ENCODE measurements around the gene KLHL36. TPM values are rescaled to one million over a fixed set of nuclear protein-coding genes. Genes with fewer than 3 reads are reported as not detected.
A peak's percentile ranks its signal among the peaks of the same experiment; 100 is the strongest.

KLHL36 gene
- total RNA-seq, 1 experiment from 2014 or later, result 56.1 TPM

- TF ChIP-seq TEAD1 (CRISPR knock-in tag; IDR thresholded peaks at IDR 0.05) (no peak), ELF4 (CRISPR knock-in tag; IDR thresholded peaks at IDR 0.05; ENCODE audit: low read depth) (no peak), SMAD4 (CRISPR knock-in tag; IDR thresholded peaks at IDR 0.05) (no peak), MAX (CRISPR knock-in tag; IDR thresholded peaks at IDR 0.05) (no peak), USF2 (CRISPR knock-in tag; IDR thresholded peaks at IDR 0.05) (0 out of 2 replicates have a peak, but pooled peaks have one; percentile 24), RELA (CRISPR knock-in tag; IDR thresholded peaks at IDR 0.05; ENCODE audit: borderline replicate concordance) (no peak), NFYB (CRISPR knock-in tag; conservative IDR thresholded peaks at IDR 0.05; ENCODE audit: low read depth) (peak; percentile 54), FOXK1 (CRISPR knock-in tag; IDR thresholded peaks at IDR 0.05) (no peak), E2F4 (CRISPR knock-in tag; IDR thresholded peaks at IDR 0.05; ENCODE audit: borderline replicate concordance, low read depth) (no peak)
Measured at GRCh38 chr16:84686707-84687298, 38.5 kb downstream of the KLHL36 start (continued).

GRCh38 chr16:84687715-84688114, 39.4 kb downstream of the KLHL36 start:
- H3K36me3 Mint-ChIP-seq, result peaks cover 4% of the 10 kb centered on the region; the same call in 1 of the 2 replicates
- H3K27ac Mint-ChIP-seq, result no peak overlapping the region
- peaks cover 21% of the 10 kb centered on the region for H3K4me1 Mint-ChIP-seq
- ATAC-seq, result no peak
- H3K4me3 Mint-ChIP-seq, result no peak overlapping the region
- POLR2A ChIA-PET, result no interaction called here
- peaks cover 24% of the 10 kb centered on the region for H3K9me3 Mint-ChIP-seq
- peaks cover 3% of the 10 kb centered on the region; the same call in 1 of the 2 replicates for H3K27me3 Mint-ChIP-seq (ENCODE audit: low read depth)
- DNase-seq (ENCODE audit: low spot score), result no peak
- CTCF ChIA-PET, result interaction anchor here (0.5 to 2.0 kb wide), 3 partner anchors 16 to 58 kb away, joined by 3 to 6 read pairs (median 5); no protein-coding TSS in a partner anchor
- TF ChIP-seq HMGXB4 (CRISPR knock-in tag; IDR thresholded peaks at IDR 0.05) (no peak), TEAD4 (CRISPR knock-in tag; IDR thresholded peaks at IDR 0.05) (no peak), JUN (CRISPR knock-in tag; IDR thresholded peaks at IDR 0.05) (no peak), FOXP4 (CRISPR knock-in tag; IDR thresholded peaks at IDR 0.05) (no peak), EMX1 (CRISPR knock-in tag; IDR thresholded peaks at IDR 0.05) (no peak), ZNF232 (CRISPR knock-in tag; IDR thresholded peaks at IDR 0.05) (no peak), PRDM15 (CRISPR knock-in tag; IDR thresholded peaks at IDR 0.05) (no peak), GTF2I (CRISPR knock-in tag; conservative IDR thresholded peaks at IDR 0.05) (no peak), MAX (CRISPR knock-in tag; IDR thresholded peaks at IDR 0.05) (no peak), IRF1 (CRISPR knock-in tag; IDR thresholded peaks at IDR 0.05) (no peak), PREB (CRISPR knock-in tag; IDR thresholded peaks at IDR 0.05; ENCODE audit: borderline replicate concordance) (no peak), ZNF121 (CRISPR knock-in tag; IDR thresholded peaks at IDR 0.05) (no peak), ZNF671 (CRISPR knock-in tag; IDR thresholded peaks at IDR 0.05) (no peak)
